ENCODE measurements around the gene KCND3.

Gene KCND3

GRCh38 chr1:111729271-111729921 is 260.1 kb downstream of the KCND3 start:
- no peak for TF ChIP-seq CTCF (IDR thresholded peaks at IDR 0.05; ENCODE audit: borderline replicate concordance, insufficient read depth, low read depth, low read length)
- H3K4me3 ChIP-seq (ENCODE audit: low read depth, low read length): no peak overlapping the region

- no peak overlapping the region for H3K4me3 ChIP-seq (ENCODE audit: low read depth, low read length)
Measured at GRCh38 chr1:111727056-111727455, 262.4 kb downstream of the KCND3 start.

GRCh38 chr1:111725192-111725591 is 264.3 kb downstream of the KCND3 start:
- no peak overlapping the region for H3K4me3 ChIP-seq (ENCODE audit: low read depth, low read length)
- no peak for TF ChIP-seq CTCF (IDR thresholded peaks at IDR 0.05; ENCODE audit: borderline replicate concordance, insufficient read depth, low read depth, low read length)

More at GRCh38 chr1:111727056-111727455, 262.4 kb downstream of the KCND3 start:
- no peak for TF ChIP-seq CTCF (IDR thresholded peaks at IDR 0.05; ENCODE audit: borderline replicate concordance, insufficient read depth, low read depth, low read length)

- H3K4me3 ChIP-seq (ENCODE audit: low read depth, low read length): no peak overlapping the region
- no peak for TF ChIP-seq CTCF (IDR thresholded peaks at IDR 0.05; ENCODE audit: borderline replicate concordance, insufficient read depth, low read depth, low read length)
Measured at GRCh38 chr1:111723871-111724270, 265.6 kb downstream of the KCND3 start.

GRCh38 chr1:111723091-111723806 is 266.2 kb downstream of the KCND3 start:
- H3K4me3 ChIP-seq (ENCODE audit: low read depth, low read length): no peak overlapping the region
- no peak for TF ChIP-seq CTCF (IDR thresholded peaks at IDR 0.05; ENCODE audit: borderline replicate concordance, insufficient read depth, low read depth, low read length)

GRCh38 chr1:111720977-111721786 is 268.3 kb downstream of the KCND3 start:
- no peak for TF ChIP-seq CTCF (IDR thresholded peaks at IDR 0.05; ENCODE audit: borderline replicate concordance, insufficient read depth, low read depth, low read length)
- no peak overlapping the region for H3K4me3 ChIP-seq (ENCODE audit: low read depth, low read length)

Measured in GM12875 (cell line).